ENCODE results near the gene PILRA.
"Not testable (repeated sequence)": the region's sequence is repeated elsewhere in the genome, so short reads cannot be mapped to it uniquely, and the experiment has no call there.

The PILRA gene

GRCh38 chr7:100438172-100438571, 64.9 kb downstream of the PILRA start:
- H2BK5ac ChIP-seq (ENCODE audit: low read depth, low read length, poor library complexity, severe bottlenecking): no peak overlapping the region
- peaks cover 12% of the 10 kb centered on the region for H3K4me1 ChIP-seq (ENCODE audit: control insufficient read depth, insufficient read depth, low read depth, low read length)
- peaks cover 4% of the 10 kb centered on the region for H3K79me1 ChIP-seq (replicated peaks; ENCODE audit: low read length, poor library complexity, severe bottlenecking)
- H3K14ac ChIP-seq (ENCODE audit: low read length in 2 of 2): no peak overlapping the region
- no peak overlapping the region for H3K27ac ChIP-seq (ENCODE audit: low read length, poor library complexity, severe bottlenecking)
- H3K4me2 ChIP-seq (ENCODE audit: low read length, poor library complexity, severe bottlenecking): no peak overlapping the region
- H3K23ac ChIP-seq (ENCODE audit: low read length in 2 of 2): no peak overlapping the region
- 69% methylated on average over 2 of the region's 2 CpGs for WGBS
- peak overlapping the region; percentile 61 for H2BK15ac ChIP-seq (ENCODE audit: low read depth, poor library complexity, severe bottlenecking)
- no peak overlapping the region for H3K9ac ChIP-seq (ENCODE audit: low read length)
- no peaks in the 10 kb centered on the region for H3K9me3 ChIP-seq (ENCODE audit: control insufficient read depth, low read length)
- H2BK120ac ChIP-seq (ENCODE audit: low read depth, low read length): no peak overlapping the region
- no peak overlapping the region for H2BK12ac ChIP-seq (ENCODE audit: low read length in 2 of 2)
- no peak overlapping the region for H2AK5ac ChIP-seq (ENCODE audit: low read length, severe bottlenecking)
- no peak for DNase-seq
- no peak overlapping the region for H4K8ac ChIP-seq (ENCODE audit: low read length)
- H3K27me3 ChIP-seq (ENCODE audit: control insufficient read depth in 1 of 2, insufficient read depth in 1 of 2, low read length in 2 of 2): no peaks in the 10 kb centered on the region
- H3K36me3 ChIP-seq (ENCODE audit: control insufficient read depth in 1 of 2, insufficient read depth in 2 of 2, low read depth in 1 of 2, low read length in 2 of 2): peaks cover 20 to 24% of the 10 kb centered on the region in 2 experiments
- no peak overlapping the region for H4K91ac ChIP-seq (ENCODE audit: low read length)
- no peak overlapping the region for H3K18ac ChIP-seq (ENCODE audit: low read depth in 1 of 2, low read length in 2 of 2)
- H3K4me3 ChIP-seq (ENCODE audit: insufficient read depth in 1 of 2, low read depth in 1 of 2, low read length in 2 of 2): no peak overlapping the region
- H2AFZ ChIP-seq (ENCODE audit: low read depth, low read length): no peak overlapping the region
- no peak overlapping the region for H3K4ac ChIP-seq (ENCODE audit: low read depth in 1 of 2, low read length in 2 of 2)

GRCh38 chr7:100438731-100439130, 65.4 kb downstream of the PILRA start:
- not testable (repeated sequence) for H2BK12ac ChIP-seq (ENCODE audit: low read length in 2 of 2); H3K14ac ChIP-seq (ENCODE audit: low read length in 2 of 2); H3K27ac ChIP-seq (ENCODE audit: low read length, poor library complexity, severe bottlenecking); H2AK5ac ChIP-seq (ENCODE audit: low read length, severe bottlenecking); H2BK15ac ChIP-seq (ENCODE audit: low read depth, poor library complexity, severe bottlenecking); H3K9ac ChIP-seq (ENCODE audit: low read length); H3K4ac ChIP-seq (ENCODE audit: low read depth in 1 of 2, low read length in 2 of 2); H3K79me1 ChIP-seq (replicated peaks; ENCODE audit: low read length, poor library complexity, severe bottlenecking); H2BK5ac ChIP-seq (ENCODE audit: low read depth, low read length, poor library complexity, severe bottlenecking); H2AFZ ChIP-seq (ENCODE audit: low read depth, low read length); H3K9me3 ChIP-seq (ENCODE audit: control insufficient read depth, low read length); DNase-seq; H4K91ac ChIP-seq (ENCODE audit: low read length); H2BK120ac ChIP-seq (ENCODE audit: low read depth, low read length); H3K4me3 ChIP-seq (ENCODE audit: insufficient read depth in 1 of 2, low read depth in 1 of 2, low read length in 2 of 2); H3K4me2 ChIP-seq (ENCODE audit: low read length, poor library complexity, severe bottlenecking); H3K18ac ChIP-seq (ENCODE audit: low read depth in 1 of 2, low read length in 2 of 2); H3K27me3 ChIP-seq (ENCODE audit: control insufficient read depth in 1 of 2, insufficient read depth in 1 of 2, low read length in 2 of 2); H4K8ac ChIP-seq (ENCODE audit: low read length); H3K23ac ChIP-seq (ENCODE audit: low read length in 2 of 2)
- Histone ChIP-seq H3K36me3 (ENCODE audit: control insufficient read depth in 1 of 2, insufficient read depth in 2 of 2, low read depth in 1 of 2, low read length in 2 of 2) (peaks cover 14 to 18% of the 10 kb centered on the region in 2 experiments), H3K4me1 (ENCODE audit: control insufficient read depth, insufficient read depth, low read depth, low read length) (peaks cover 12% of the 10 kb centered on the region)
- 98% methylated on average over 8 of the region's 8 CpGs for WGBS

- not testable (repeated sequence) for H3K4me2 ChIP-seq (ENCODE audit: low read length, poor library complexity, severe bottlenecking); H3K27me3 ChIP-seq (ENCODE audit: control insufficient read depth in 1 of 2, insufficient read depth in 1 of 2, low read length in 2 of 2); H2AFZ ChIP-seq (ENCODE audit: low read depth, low read length); H2AK5ac ChIP-seq (ENCODE audit: low read length, severe bottlenecking); H3K79me1 ChIP-seq (replicated peaks; ENCODE audit: low read length, poor library complexity, severe bottlenecking); H4K91ac ChIP-seq (ENCODE audit: low read length); H3K9ac ChIP-seq (ENCODE audit: low read length); H3K9me3 ChIP-seq (ENCODE audit: control insufficient read depth, low read length); H3K14ac ChIP-seq (ENCODE audit: low read length in 2 of 2); H2BK5ac ChIP-seq (ENCODE audit: low read depth, low read length, poor library complexity, severe bottlenecking); DNase-seq; H3K23ac ChIP-seq (ENCODE audit: low read length in 2 of 2); H3K27ac ChIP-seq (ENCODE audit: low read length, poor library complexity, severe bottlenecking); H3K4me3 ChIP-seq (ENCODE audit: insufficient read depth in 1 of 2, low read depth in 1 of 2, low read length in 2 of 2)
- peak overlapping the region in 1 of 2 experiments; percentile 21 for H2BK12ac ChIP-seq (ENCODE audit: low read length in 2 of 2)
- peak overlapping the region; percentile 27 for H2BK120ac ChIP-seq (ENCODE audit: low read depth, low read length)
- H3K4me1 ChIP-seq (ENCODE audit: control insufficient read depth, insufficient read depth, low read depth, low read length): peaks cover 15% of the 10 kb centered on the region
- WGBS: 92% methylated on average over 6 of the region's 7 CpGs
- peaks cover 9 to 13% of the 10 kb centered on the region in 2 experiments for H3K36me3 ChIP-seq (ENCODE audit: control insufficient read depth in 1 of 2, insufficient read depth in 2 of 2, low read depth in 1 of 2, low read length in 2 of 2)
- H3K18ac ChIP-seq (ENCODE audit: low read depth in 1 of 2, low read length in 2 of 2): peak overlapping the region in 1 of 2 experiments; percentile 11
- H3K4ac ChIP-seq (ENCODE audit: low read depth in 1 of 2, low read length in 2 of 2): peak overlapping the region; percentile 31 to 52
- H4K8ac ChIP-seq (ENCODE audit: low read length): peak overlapping the region; percentile 35
- H2BK15ac ChIP-seq (ENCODE audit: low read depth, poor library complexity, severe bottlenecking): peak overlapping the region; percentile 44
Measured at GRCh38 chr7:100439244-100439643, 66.0 kb downstream of the PILRA start.

- no peak overlapping the region for H2AK5ac ChIP-seq (ENCODE audit: low read length, severe bottlenecking)
- peak overlapping the region in 1 of 2 experiments; percentile 45 for H2BK12ac ChIP-seq (ENCODE audit: low read length in 2 of 2)
- no peak overlapping the region for H3K4me3 ChIP-seq (ENCODE audit: insufficient read depth in 1 of 2, low read depth in 1 of 2, low read length in 2 of 2)
- no peak overlapping the region for H2AFZ ChIP-seq (ENCODE audit: low read depth, low read length)
- peak overlapping the region in 1 of 2 experiments; percentile 7 for H3K4ac ChIP-seq (ENCODE audit: low read depth in 1 of 2, low read length in 2 of 2)
- peak overlapping the region in 1 of 2 experiments; percentile 42 for H3K18ac ChIP-seq (ENCODE audit: low read depth in 1 of 2, low read length in 2 of 2)
- no peak overlapping the region for H3K9ac ChIP-seq (ENCODE audit: low read length)
- no peaks in the 10 kb centered on the region for H3K9me3 ChIP-seq (ENCODE audit: control insufficient read depth, low read length)
- no peaks in the 10 kb centered on the region for H3K27me3 ChIP-seq (ENCODE audit: control insufficient read depth in 1 of 2, insufficient read depth in 1 of 2, low read length in 2 of 2)
- no peak for DNase-seq
- H3K27ac ChIP-seq (ENCODE audit: low read length, poor library complexity, severe bottlenecking): no peak overlapping the region
- H3K36me3 ChIP-seq (ENCODE audit: control insufficient read depth in 1 of 2, insufficient read depth in 2 of 2, low read depth in 1 of 2, low read length in 2 of 2): peaks cover 0 to 2% of the 10 kb centered on the region in 2 experiments
- H3K4me2 ChIP-seq (ENCODE audit: low read length, poor library complexity, severe bottlenecking): no peak overlapping the region
- no peak overlapping the region for H2BK120ac ChIP-seq (ENCODE audit: low read depth, low read length)
- H3K79me1 ChIP-seq (replicated peaks; ENCODE audit: low read length, poor library complexity, severe bottlenecking): no peaks in the 10 kb centered on the region
- no peak overlapping the region for H3K23ac ChIP-seq (ENCODE audit: low read length in 2 of 2)
- no peak overlapping the region for H4K8ac ChIP-seq (ENCODE audit: low read length)
- H2BK5ac ChIP-seq (ENCODE audit: low read depth, low read length, poor library complexity, severe bottlenecking): no peak overlapping the region
- peaks cover 18% of the 10 kb centered on the region for H3K4me1 ChIP-seq (ENCODE audit: control insufficient read depth, insufficient read depth, low read depth, low read length)
- peak overlapping the region; percentile 70 for H2BK15ac ChIP-seq (ENCODE audit: low read depth, poor library complexity, severe bottlenecking)
- peak overlapping the region; percentile 74 for H4K91ac ChIP-seq (ENCODE audit: low read length)
- no peak overlapping the region for H3K14ac ChIP-seq (ENCODE audit: low read length in 2 of 2)
- WGBS: 93% methylated on average over 10 of the region's 11 CpGs
Measured at GRCh38 chr7:100441641-100442535, 68.6 kb downstream of the PILRA start.
